ENCODE measurements around the gene PLA2G2C. TPM values are rescaled to one million over a fixed set of nuclear protein-coding genes. Genes with fewer than 3 reads are reported as not detected.
A peak's percentile ranks its signal among the peaks of the same experiment; 100 is the strongest.

PLA2G2C gene, protein sequence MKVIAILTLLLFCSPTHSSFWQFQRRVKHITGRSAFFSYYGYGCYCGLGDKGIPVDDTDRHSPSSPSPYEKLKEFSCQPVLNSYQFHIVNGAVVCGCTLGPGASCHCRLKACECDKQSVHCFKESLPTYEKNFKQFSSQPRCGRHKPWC
- total RNA-seq (not detected), polyA plus RNA-seq (not detected)

DNA sequence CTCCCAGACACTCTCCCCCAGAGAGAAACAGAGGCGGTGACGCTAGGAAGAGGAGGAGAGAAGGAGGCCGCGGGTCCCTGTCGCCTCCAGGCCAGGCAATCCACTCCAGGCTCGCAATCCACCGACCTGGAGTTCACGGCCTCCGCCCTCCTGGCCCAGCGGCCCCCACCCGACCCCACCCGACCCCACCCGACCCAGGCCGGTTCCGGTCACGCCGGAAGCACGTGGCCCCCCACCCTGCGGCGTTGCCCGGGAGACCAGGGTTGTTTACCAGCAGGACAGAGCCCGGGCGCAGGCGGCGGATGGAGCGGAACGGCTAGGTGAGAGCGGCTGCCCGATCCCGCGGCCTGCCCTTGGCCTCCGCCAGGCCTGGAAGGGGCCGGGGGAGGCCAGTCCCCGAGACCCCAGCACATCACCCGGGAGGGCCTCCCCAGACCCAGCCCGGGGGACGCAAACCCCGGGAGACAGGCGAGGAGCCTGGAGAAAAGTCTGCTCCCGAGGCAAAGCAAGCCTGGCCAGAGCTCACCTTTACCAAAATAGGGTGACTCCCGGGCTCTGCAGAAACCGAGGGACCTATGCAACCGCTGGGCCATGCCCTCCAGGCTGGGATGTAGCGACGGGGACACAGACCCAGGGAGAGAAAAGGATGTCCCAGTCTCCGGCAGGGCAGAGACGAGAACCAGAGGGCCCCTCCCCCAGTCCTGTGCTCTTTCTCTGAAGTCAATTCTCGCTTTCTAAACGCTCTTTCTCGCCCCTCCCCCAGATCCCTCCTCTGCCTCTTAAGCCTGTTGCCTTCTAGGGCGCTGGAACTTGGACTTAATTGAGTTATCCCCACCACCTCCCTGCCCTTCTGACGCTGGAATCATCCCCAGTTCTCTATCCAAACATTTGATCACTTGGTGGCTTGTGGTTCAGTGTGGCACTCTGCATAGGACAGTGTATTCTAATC lies at the start of gene PLA2G2C, which contains the start of gene UBXN10:
PLA2G2C (minus strand) TSS at position 685 of the 949 bp plus-strand sequence. CDS start 9,155 bp downstream, outside the sequence.
UBXN10 (plus strand) TSS at position 263 of the 949 bp plus-strand sequence. CDS start 4,466 bp downstream, outside the sequence.
- H3K9me3 ChIP-seq (ENCODE audit: control insufficient read depth in 4 of 4, low read length in 3 of 4) = no peaks in the 10 kb centered on the region
- peaks cover 4 to 42% (median 34%) of the 10 kb centered on the region in 4 donors for H3K4me1 ChIP-seq (ENCODE audit: control insufficient read depth in 4 of 4, insufficient read depth in 4 of 4, low read length in 3 of 4)
- peak within 1 kb of the TSS; percentile 43 to 49 (median 48) for H3K4me3 ChIP-seq (ENCODE audit: low read depth in 1 of 3, low read length in 3 of 3)
- H3K27ac ChIP-seq (ENCODE audit: low read depth in 1 of 2, low read length in 2 of 2) = peak within 1 kb of the TSS in 1 of 2 donors; percentile 28
- TF ChIP-seq, protein P1, sequence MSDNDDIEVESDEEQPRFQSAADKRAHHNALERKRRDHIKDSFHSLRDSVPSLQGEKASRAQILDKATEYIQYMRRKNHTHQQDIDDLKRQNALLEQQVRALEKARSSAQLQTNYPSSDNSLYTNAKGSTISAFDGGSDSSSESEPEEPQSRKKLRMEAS (IDR thresholded peaks at IDR 0.05) = no peak
- TF ChIP-seq HNF4G (IDR thresholded peaks at IDR 0.05) = no peak
- TF ChIP-seq, protein P2, sequence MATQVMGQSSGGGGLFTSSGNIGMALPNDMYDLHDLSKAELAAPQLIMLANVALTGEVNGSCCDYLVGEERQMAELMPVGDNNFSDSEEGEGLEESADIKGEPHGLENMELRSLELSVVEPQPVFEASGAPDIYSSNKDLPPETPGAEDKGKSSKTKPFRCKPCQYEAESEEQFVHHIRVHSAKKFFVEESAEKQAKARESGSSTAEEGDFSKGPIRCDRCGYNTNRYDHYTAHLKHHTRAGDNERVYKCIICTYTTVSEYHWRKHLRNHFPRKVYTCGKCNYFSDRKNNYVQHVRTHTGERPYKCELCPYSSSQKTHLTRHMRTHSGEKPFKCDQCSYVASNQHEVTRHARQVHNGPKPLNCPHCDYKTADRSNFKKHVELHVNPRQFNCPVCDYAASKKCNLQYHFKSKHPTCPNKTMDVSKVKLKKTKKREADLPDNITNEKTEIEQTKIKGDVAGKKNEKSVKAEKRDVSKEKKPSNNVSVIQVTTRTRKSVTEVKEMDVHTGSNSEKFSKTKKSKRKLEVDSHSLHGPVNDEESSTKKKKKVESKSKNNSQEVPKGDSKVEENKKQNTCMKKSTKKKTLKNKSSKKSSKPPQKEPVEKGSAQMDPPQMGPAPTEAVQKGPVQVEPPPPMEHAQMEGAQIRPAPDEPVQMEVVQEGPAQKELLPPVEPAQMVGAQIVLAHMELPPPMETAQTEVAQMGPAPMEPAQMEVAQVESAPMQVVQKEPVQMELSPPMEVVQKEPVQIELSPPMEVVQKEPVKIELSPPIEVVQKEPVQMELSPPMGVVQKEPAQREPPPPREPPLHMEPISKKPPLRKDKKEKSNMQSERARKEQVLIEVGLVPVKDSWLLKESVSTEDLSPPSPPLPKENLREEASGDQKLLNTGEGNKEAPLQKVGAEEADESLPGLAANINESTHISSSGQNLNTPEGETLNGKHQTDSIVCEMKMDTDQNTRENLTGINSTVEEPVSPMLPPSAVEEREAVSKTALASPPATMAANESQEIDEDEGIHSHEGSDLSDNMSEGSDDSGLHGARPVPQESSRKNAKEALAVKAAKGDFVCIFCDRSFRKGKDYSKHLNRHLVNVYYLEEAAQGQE (IDR thresholded peaks at IDR 0.05) = peak; percentile 14
- TF ChIP-seq, protein P3, sequence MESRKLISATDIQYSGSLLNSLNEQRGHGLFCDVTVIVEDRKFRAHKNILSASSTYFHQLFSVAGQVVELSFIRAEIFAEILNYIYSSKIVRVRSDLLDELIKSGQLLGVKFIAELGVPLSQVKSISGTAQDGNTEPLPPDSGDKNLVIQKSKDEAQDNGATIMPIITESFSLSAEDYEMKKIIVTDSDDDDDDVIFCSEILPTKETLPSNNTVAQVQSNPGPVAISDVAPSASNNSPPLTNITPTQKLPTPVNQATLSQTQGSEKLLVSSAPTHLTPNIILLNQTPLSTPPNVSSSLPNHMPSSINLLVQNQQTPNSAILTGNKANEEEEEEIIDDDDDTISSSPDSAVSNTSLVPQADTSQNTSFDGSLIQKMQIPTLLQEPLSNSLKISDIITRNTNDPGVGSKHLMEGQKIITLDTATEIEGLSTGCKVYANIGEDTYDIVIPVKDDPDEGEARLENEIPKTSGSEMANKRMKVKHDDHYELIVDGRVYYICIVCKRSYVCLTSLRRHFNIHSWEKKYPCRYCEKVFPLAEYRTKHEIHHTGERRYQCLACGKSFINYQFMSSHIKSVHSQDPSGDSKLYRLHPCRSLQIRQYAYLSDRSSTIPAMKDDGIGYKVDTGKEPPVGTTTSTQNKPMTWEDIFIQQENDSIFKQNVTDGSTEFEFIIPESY (IDR thresholded peaks at IDR 0.05) = no peak
- no peak for TF ChIP-seq FOXA1 (IDR thresholded peaks at IDR 0.05)
- TF ChIP-seq RAD21 (IDR thresholded peaks at IDR 0.05) = no peak
- TF ChIP-seq, protein P4, sequence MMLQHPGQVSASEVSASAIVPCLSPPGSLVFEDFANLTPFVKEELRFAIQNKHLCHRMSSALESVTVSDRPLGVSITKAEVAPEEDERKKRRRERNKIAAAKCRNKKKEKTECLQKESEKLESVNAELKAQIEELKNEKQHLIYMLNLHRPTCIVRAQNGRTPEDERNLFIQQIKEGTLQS (IDR thresholded peaks at IDR 0.05) = no peak
- no peak for TF ChIP-seq EGR1 (IDR thresholded peaks at IDR 0.05; ENCODE audit: low read depth in 2 of 2)
- peak; percentile 54 to 55 for TF ChIP-seq HNF4A (conservative IDR thresholded peaks at IDR 0.05)
- TF ChIP-seq FOXA2 (IDR thresholded peaks at IDR 0.05) = no peak
- no peak for TF ChIP-seq YY1 (IDR thresholded peaks at IDR 0.05)
- no peak for TF ChIP-seq JUND (IDR thresholded peaks at IDR 0.05)
- TF ChIP-seq RXRA (IDR thresholded peaks at IDR 0.05) = peak; percentile 36 to 69
- TF ChIP-seq SP1 (IDR thresholded peaks at IDR 0.05) = no peak
- TF ChIP-seq GABPA (IDR thresholded peaks at IDR 0.05 in 1 of 2, conservative IDR thresholded peaks at IDR 0.05 in 1 of 2) = peak in 1 of 2 donors; percentile 51
- no peak for TF ChIP-seq TAF1 (conservative IDR thresholded peaks at IDR 0.05)
- peak; percentile 38 for TF ChIP-seq NR2F2 (IDR thresholded peaks at IDR 0.05)
- TF ChIP-seq, protein P5, sequence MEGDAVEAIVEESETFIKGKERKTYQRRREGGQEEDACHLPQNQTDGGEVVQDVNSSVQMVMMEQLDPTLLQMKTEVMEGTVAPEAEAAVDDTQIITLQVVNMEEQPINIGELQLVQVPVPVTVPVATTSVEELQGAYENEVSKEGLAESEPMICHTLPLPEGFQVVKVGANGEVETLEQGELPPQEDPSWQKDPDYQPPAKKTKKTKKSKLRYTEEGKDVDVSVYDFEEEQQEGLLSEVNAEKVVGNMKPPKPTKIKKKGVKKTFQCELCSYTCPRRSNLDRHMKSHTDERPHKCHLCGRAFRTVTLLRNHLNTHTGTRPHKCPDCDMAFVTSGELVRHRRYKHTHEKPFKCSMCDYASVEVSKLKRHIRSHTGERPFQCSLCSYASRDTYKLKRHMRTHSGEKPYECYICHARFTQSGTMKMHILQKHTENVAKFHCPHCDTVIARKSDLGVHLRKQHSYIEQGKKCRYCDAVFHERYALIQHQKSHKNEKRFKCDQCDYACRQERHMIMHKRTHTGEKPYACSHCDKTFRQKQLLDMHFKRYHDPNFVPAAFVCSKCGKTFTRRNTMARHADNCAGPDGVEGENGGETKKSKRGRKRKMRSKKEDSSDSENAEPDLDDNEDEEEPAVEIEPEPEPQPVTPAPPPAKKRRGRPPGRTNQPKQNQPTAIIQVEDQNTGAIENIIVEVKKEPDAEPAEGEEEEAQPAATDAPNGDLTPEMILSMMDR (IDR thresholded peaks at IDR 0.05; ENCODE audit: low read depth, low read length, missing input control) = no peak
- no peaks in the 10 kb centered on the region for H3K36me3 ChIP-seq (ENCODE audit: control insufficient read depth in 4 of 4, insufficient read depth in 3 of 4, low read depth in 1 of 4, low read length in 3 of 4)
- 3% methylated on average over 52 of the region's 52 CpGs for WGBS
- H3K9ac ChIP-seq (ENCODE audit: low read depth in 1 of 2, low read length in 2 of 2) = peak within 1 kb of the TSS; percentile 16 to 27
- peak; percentile 85 for DNase-seq (ENCODE audit: low spot score)
- H3K27me3 ChIP-seq (ENCODE audit: control insufficient read depth in 4 of 4, insufficient read depth in 4 of 4, low read length in 3 of 4) = no peaks in the 10 kb centered on the region
